A549 (cell line): ENCODE results near the gene PRKAG3. TPM values are rescaled to one million over a fixed set of nuclear protein-coding genes. Genes with fewer than 3 reads are reported as not detected.

ENCODE experiments used
- ATAC-seq, 2 experiments: fragments of 200-7000 bp in 1 of 2; fragments of >200 bp in 1 of 2; cut with Nextera tagmentation in 1 of 2; cut with Tn5 transposase in 1 of 2; 3 replicates each; pipeline versions ENCODE4 v1.8.0 to v1.9.1; 2018 to 2020; ENCODE audit warnings: mild to moderate bottlenecking in 1 of 2, moderate library complexity in 1 of 2
- CTCF ChIA-PET: fragments of 300-600 bp; sonication (Branson Sonifier 250); formaldehyde crosslinking; extraction: SDS; loops from one replicate; lab custom pipeline; 2021; ENCODE audit warnings: antibody characterized with exemption, inconsistent platforms; lab: Yijun Ruan, JAX
- POLR2A ChIA-PET: fragments of 350-600 bp; formaldehyde crosslinking; extraction: SDS; loops from one replicate; lab custom pipeline; 2021; ENCODE audit warnings: antibody characterized with exemption, inconsistent platforms; lab: Yijun Ruan, JAX
- DNase-seq, 2 experiments: peaks; one replicate each; pipeline versions ENCODE4 v3.0.0 to v3.0.0-alpha.2; 2011 to 2016; ENCODE audit warnings: low read depth in 1 of 2, low spot score in 1 of 2
- FAIRE-seq: peaks from 2 replicates; lab custom pipeline; 2011; peaks lifted over from hg19 to GRCh38; lab: Jason Lieb, UNC
- H3K27ac ChIP-seq, 2 experiments: fragments of >200 bp; sonication (Bioruptor Twin); formaldehyde crosslinking; 3 replicates each; pipeline ENCODE4 v1.5.1; 2016 to 2017
- H3K4me1 ChIP-seq: fragments of >200 bp; sonication (Bioruptor Twin); formaldehyde crosslinking; 3 replicates; pipeline ENCODE4 v1.6.1; 2016
- H3K4me2 ChIP-seq: fragments of >200 bp; sonication (Bioruptor Twin); formaldehyde crosslinking; 3 replicates; pipeline ENCODE4 v1.6.1; 2016
- H3K4me3 ChIP-seq: fragments of >200 bp; sonication (Bioruptor Twin); formaldehyde crosslinking; 3 replicates; pipeline ENCODE4 v1.5.1; 2016
- H3K9me3 ChIP-seq: fragments of >200 bp; sonication (Bioruptor Twin); formaldehyde crosslinking; 3 replicates; pipeline ENCODE4 v1.6.1; 2016
- BCL3 ChIP-seq: fragments of >200 bp; sonication (Bioruptor Twin); formaldehyde crosslinking; IDR thresholded peaks from 3 replicates; pipeline ENCODE4 v1.6.1; 2016
- BHLHE40 ChIP-seq: IDR thresholded peaks from 2 replicates; pipeline ENCODE4 v1.6.1; 2012; ENCODE audit warnings: low read depth, low read length, inconsistent platforms
- CEBPB ChIP-seq, 2 experiments: fragments of >200 bp in 1 of 2; sonication (Bioruptor Twin) in 1 of 2; formaldehyde crosslinking in 1 of 2; IDR thresholded peaks; 2 replicates each; pipeline ENCODE4 v1.6.1; 2012 to 2016
- CHD2 ChIP-seq: fragments of 150-350 bp; IDR thresholded peaks from 2 replicates; pipeline ENCODE4 v1.6.1; 2014; ENCODE audit warnings: low read length; ENCODE audit not compliant: partially characterized antibody
- FOSL2 ChIP-seq, 2 experiments: fragments of 450-650 bp in 1 of 2; fragments of >200 bp in 1 of 2; sonication (Bioruptor Twin) in 1 of 2; formaldehyde crosslinking; IDR thresholded peaks; 2 replicates each; pipeline versions ENCODE4 v1.5.0 to v1.6.1; 2016 to 2020; ENCODE audit warnings: mild to moderate bottlenecking in 1 of 2, moderate library complexity in 1 of 2
- GATA3 ChIP-seq: IDR thresholded peaks from 2 replicates; pipeline ENCODE4 v1.6.1; 2012; ENCODE audit warnings: borderline replicate concordance
- HEYL ChIP-seq: fragments of 250-450 bp; sonication (Bioruptor Pico); IDR thresholded peaks from 2 replicates; pipeline ENCODE4 v1.8.0; 2021; ENCODE audit warnings: mild to moderate bottlenecking, moderate library complexity
- HOXB5 ChIP-seq: fragments of 250-450 bp; sonication (Bioruptor Pico); IDR thresholded peaks from 2 replicates; pipeline ENCODE4 v1.5.0; 2020; ENCODE audit warnings: mild to moderate bottlenecking, moderate library complexity
- KDM5A ChIP-seq: fragments of 200-600 bp; sonication (generic); IDR thresholded peaks from 2 replicates; pipeline ENCODE4 v1.6.1; 2016; ENCODE audit warnings: antibody characterized with exemption, mild to moderate bottlenecking
- MAFK ChIP-seq: fragments of 450-650 bp; IDR thresholded peaks from 2 replicates; pipeline ENCODE4 v1.6.1; 2014; ENCODE audit not compliant: partially characterized antibody
- NPAS2 ChIP-seq: fragments of 250-450 bp; sonication (Bioruptor Pico); IDR thresholded peaks from 2 replicates; pipeline ENCODE4 v1.8.0; 2022; ENCODE audit warnings: mild to moderate bottlenecking, moderate library complexity, borderline replicate concordance
- POLR2A ChIP-seq: IDR thresholded peaks from 2 replicates; pipeline ENCODE4 v1.6.1; 2012; ENCODE audit warnings: mild to moderate bottlenecking, low read length
- POLR2AphosphoS2 ChIP-seq: conservative IDR thresholded peaks from 2 replicates; pipeline ENCODE4 v1.6.1; 2012; ENCODE audit warnings: low read length, improper control_type of control experiment, inconsistent platforms
- RAD21 ChIP-seq, 2 experiments: fragments of >200 bp in 1 of 2; sonication (Bioruptor Twin) in 1 of 2; formaldehyde crosslinking in 1 of 2; IDR thresholded peaks in 1 of 2; conservative IDR thresholded peaks in 1 of 2; 2 replicates in 1 of 2; 3 replicates in 1 of 2; pipeline ENCODE4 v1.6.1; 2012 to 2018; ENCODE audit warnings: inconsistent platforms in 1 of 2
- RCOR1 ChIP-seq: fragments of 150-350 bp; IDR thresholded peaks from 2 replicates; pipeline ENCODE4 v1.6.1; 2014; ENCODE audit warnings: antibody characterized with exemption, low read length, low read depth
- REST ChIP-seq: fragments of 200-600 bp; sonication (generic); IDR thresholded peaks from 2 replicates; pipeline ENCODE4 v1.6.1; 2016; ENCODE audit warnings: antibody characterized with exemption, mild to moderate bottlenecking, moderate library complexity
- RFX5 ChIP-seq: fragments of 450-650 bp; IDR thresholded peaks from 2 replicates; pipeline ENCODE4 v1.7.1; 2014; ENCODE audit warnings: antibody characterized with exemption, mild to moderate bottlenecking, moderate library complexity
- RNF2 ChIP-seq: fragments of 200-600 bp; sonication (generic); IDR thresholded peaks from 2 replicates; pipeline ENCODE4 v1.6.1; 2016; ENCODE audit warnings: low read depth, mild to moderate bottlenecking, antibody characterized with exemption, moderate library complexity, borderline replicate concordance
- SREBF2 ChIP-seq: fragments of 450-650 bp; IDR thresholded peaks from 2 replicates; pipeline ENCODE4 v1.6.1; 2014; ENCODE audit warnings: mild to moderate bottlenecking, moderate library complexity
- USF2 ChIP-seq: fragments of 450-650 bp; IDR thresholded peaks from 2 replicates; pipeline ENCODE4 v1.6.1; 2014; ENCODE audit warnings: antibody characterized with exemption
- ZFP36 ChIP-seq: fragments of 450-650 bp; IDR thresholded peaks from 2 replicates; pipeline ENCODE4 v1.6.1; 2014; ENCODE audit warnings: borderline replicate concordance; ENCODE audit not compliant: partially characterized antibody
- ZSCAN20 ChIP-seq: fragments of 250-450 bp; sonication (Bioruptor Pico); IDR thresholded peaks from 2 replicates; pipeline ENCODE4 v1.8.0; 2022; ENCODE audit warnings: mild to moderate bottlenecking, moderate library complexity
- WGBS: methylation state at CpG from one replicate; pipeline ENCODE4 v1.1.6; 2017; ENCODE audit errors: missing lambda C conversion rate; 5-methylcytosine and 5-hydroxymethylcytosine counted together
- polyA plus RNA-seq, 4 experiments: library from polyadenylated mRNA; depleted of rRNA in 3 of 4; stranded (reverse); fragments of >200 nt; fragmentation: RNase III in 1 of 4; extraction: RNeasy Plus Mini Kit Qiagen cat#74134 plus additional on column Dnase treatment in 1 of 4; gene quantifications; 2 replicates in 3 of 4; 3 replicates in 1 of 4; pipeline ENCODE4 v1.2.3, GENCODE V29; 2011 to 2017

Gene PRKAG3
- polyA plus RNA-seq, 2 of the 4 experiments (the other 2 are of a cell fraction), result not detected

GRCh38 chr2:218878926-218879761, 47.5 kb upstream of the PRKAG3 start:
- ATAC-seq (no peak), FAIRE-seq (no peak), DNase-seq (no peak)
- 72% methylated on average over 13 of the region's 16 CpGs for WGBS
- Histone ChIP-seq H3K9me3 (no peaks in the 10 kb centered on the region), H3K4me3 (no peak overlapping the region), H3K4me2 (no peak overlapping the region), H3K27ac (no peak overlapping the region), H3K4me1 (peaks cover 4% of the 10 kb centered on the region; the same call in 1 of the 3 replicates)
- ChIA-PET CTCF (interaction anchor here (0.8 to 23.0 kb wide), 5 partner anchors 16 to 101 kb away, joined by 4 to 665 read pairs (median 57); partner anchors contain the start of gene WNT6), POLR2A (no interaction called here)
- TF ChIP-seq ZSCAN20 (CRISPR knock-in tag) (no peak), NPAS2 (CRISPR knock-in tag) (no peak), POLR2A (no peak), USF2 (no peak), RNF2 (no peak), REST (no peak), HOXB5 (no peak), POLR2AphosphoS2 (no peak), KDM5A (no peak), BHLHE40 (no peak), GATA3 (no peak), CHD2 (no peak), RCOR1 (no peak), CEBPB (IDR thresholded peaks at IDR 0.05) (no peak), RFX5 (no peak), MAFK (no peak), FOSL2 (IDR thresholded peaks at IDR 0.05) (no peak), FOSL2 (CRISPR knock-in tag; IDR thresholded peaks at IDR 0.05) (no peak), RAD21 (conservative IDR thresholded peaks at IDR 0.05 in 1 of 2, IDR thresholded peaks at IDR 0.05 in 1 of 2) (no peak), ZFP36 (no peak)

GRCh38 chr2:218878486-218878885, 46.9 kb upstream of the PRKAG3 start:
- ATAC-seq, result no peak
- CTCF ChIA-PET, result interaction anchor here (0.8 to 23.0 kb wide), 4 partner anchors 16 to 102 kb away, joined by 4 to 665 read pairs (median 64); partner anchors contain the start of gene WNT6
- WGBS, result 70% methylated on average over 6 of the region's 6 CpGs
- no peaks in the 10 kb centered on the region for H3K9me3 ChIP-seq
- no peak overlapping the region for H3K27ac ChIP-seq
- H3K4me1 ChIP-seq, result peaks cover 4% of the 10 kb centered on the region; the same call in 1 of the 3 replicates
- no peak for DNase-seq
- no peak for FAIRE-seq
- POLR2A ChIA-PET, result no interaction called here
- no peak overlapping the region for H3K4me2 ChIP-seq
- no peak for TF ChIP-seq RFX5
- no peak for TF ChIP-seq SREBF2
- no peak for TF ChIP-seq HEYL (CRISPR knock-in tag)
- no peak for TF ChIP-seq BCL3
- H3K4me3 ChIP-seq, result no peak overlapping the region
